ENCODE data around the gene CD300LG.
"Not testable (repeated sequence)": the region's sequence is repeated elsewhere in the genome, so short reads cannot be mapped to it uniquely, and the experiment has no call there.

CD300LG gene

DNA sequence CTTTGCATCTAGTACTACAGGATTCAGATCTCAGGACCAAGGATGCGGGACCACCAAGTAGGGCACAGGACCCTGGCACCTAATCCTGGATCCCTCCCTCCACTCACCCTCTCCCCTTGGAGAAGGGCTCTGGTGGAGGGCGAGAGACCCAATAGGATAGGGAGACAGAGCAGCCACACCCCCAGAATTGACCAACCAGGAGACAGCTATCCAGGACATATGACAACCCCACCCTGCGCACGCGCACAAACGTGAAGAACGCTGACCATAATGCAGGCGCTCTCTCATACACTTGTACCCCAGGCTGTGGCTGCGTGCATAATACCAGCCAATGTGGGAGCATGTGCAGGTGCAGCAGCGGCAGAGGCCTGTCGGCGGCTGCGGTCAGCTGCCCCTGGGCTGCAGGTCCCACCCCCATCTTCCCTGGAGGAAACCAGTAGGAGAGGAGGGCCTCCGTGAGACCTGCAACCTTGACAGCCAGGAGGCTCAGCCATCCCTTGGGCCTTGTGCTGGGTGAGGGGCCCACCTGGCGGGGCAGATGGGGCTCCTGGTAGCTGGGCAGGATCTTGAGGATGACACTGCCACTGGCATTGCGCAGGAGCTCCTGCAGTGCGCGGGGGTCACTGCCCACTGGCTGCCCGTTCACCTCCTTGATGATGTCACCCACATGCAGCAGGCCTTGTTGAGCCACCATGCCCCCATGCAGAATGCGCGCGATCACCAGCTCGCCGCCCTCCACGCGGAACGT lies 35.0 kb downstream of the CD300LG start:
- DNase-seq (ENCODE audit: low read depth) = no peak
- H3K4me3 ChIP-seq (ENCODE audit: low read depth, low read length) = no peak overlapping the region
- TF ChIP-seq, protein P1, sequence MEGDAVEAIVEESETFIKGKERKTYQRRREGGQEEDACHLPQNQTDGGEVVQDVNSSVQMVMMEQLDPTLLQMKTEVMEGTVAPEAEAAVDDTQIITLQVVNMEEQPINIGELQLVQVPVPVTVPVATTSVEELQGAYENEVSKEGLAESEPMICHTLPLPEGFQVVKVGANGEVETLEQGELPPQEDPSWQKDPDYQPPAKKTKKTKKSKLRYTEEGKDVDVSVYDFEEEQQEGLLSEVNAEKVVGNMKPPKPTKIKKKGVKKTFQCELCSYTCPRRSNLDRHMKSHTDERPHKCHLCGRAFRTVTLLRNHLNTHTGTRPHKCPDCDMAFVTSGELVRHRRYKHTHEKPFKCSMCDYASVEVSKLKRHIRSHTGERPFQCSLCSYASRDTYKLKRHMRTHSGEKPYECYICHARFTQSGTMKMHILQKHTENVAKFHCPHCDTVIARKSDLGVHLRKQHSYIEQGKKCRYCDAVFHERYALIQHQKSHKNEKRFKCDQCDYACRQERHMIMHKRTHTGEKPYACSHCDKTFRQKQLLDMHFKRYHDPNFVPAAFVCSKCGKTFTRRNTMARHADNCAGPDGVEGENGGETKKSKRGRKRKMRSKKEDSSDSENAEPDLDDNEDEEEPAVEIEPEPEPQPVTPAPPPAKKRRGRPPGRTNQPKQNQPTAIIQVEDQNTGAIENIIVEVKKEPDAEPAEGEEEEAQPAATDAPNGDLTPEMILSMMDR (IDR thresholded peaks at IDR 0.05; ENCODE audit: insufficient read depth, low read depth, low read length, missing control alignments) = no peak

DNA sequence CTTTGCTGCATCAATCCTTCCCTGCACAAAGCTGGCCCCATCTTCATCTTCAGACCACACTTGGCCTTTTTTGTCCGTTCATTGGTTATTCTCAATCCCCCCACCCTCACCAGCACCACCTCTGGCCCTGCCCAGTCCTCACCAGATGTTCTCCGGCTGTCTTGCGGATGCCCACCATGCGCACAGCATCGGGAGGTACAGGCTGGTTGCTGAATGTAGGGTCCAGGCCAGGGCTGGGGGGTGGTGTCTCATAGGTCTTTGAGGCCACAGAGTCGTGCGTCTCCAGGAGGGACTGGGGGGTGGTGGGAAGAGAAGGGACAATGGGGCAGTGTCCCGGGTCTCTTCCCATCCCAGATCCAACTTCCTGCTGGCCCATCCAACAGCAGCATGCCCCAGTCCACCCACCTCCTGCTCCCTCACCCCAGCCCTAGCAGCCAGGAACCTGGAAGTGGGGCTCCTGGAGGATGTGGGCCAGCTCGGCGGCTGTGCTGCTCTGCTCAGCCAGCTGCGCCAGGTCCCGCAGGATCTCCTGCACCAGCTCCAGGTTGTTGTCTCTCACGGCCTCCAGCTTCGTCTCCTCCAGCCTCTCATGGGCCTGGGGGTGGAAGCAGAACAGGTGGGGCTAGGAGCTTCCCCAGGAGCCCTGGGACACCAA lies 35.9 kb downstream of the CD300LG start:
- H3K4me3 ChIP-seq (ENCODE audit: low read depth, low read length) = no peak overlapping the region

DNA sequence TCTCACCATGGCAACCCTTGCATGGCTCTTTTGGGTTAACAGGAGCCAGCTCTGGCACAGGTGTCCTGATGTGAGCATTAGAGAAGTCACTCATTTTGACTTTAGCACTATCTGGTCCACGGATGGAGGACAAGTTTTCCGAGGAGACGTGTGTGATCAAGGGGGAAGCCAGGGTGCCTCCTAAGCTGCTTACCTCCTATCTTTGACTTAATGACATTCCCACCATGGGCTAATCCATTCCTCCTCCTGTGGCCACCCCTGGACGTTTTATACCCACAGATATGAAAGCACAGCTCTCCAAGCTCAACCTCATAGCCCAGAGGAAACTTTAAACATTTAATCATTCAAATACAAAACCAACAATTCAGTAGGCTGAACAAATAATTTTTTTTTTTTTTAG lies 41.6 kb downstream of the CD300LG start:
- TF ChIP-seq, protein P1 (IDR thresholded peaks at IDR 0.05; ENCODE audit: insufficient read depth, low read depth, low read length, missing control alignments) = no peak
- H3K4me3 ChIP-seq (ENCODE audit: low read depth, low read length) = no peak overlapping the region
- no peak for DNase-seq (ENCODE audit: low read depth)

More for the DNA sequence above, 35.9 kb downstream of the CD300LG start:
- TF ChIP-seq, protein P1 (IDR thresholded peaks at IDR 0.05; ENCODE audit: insufficient read depth, low read depth, low read length, missing control alignments) = no peak
- no peak for DNase-seq (ENCODE audit: low read depth)

DNA sequence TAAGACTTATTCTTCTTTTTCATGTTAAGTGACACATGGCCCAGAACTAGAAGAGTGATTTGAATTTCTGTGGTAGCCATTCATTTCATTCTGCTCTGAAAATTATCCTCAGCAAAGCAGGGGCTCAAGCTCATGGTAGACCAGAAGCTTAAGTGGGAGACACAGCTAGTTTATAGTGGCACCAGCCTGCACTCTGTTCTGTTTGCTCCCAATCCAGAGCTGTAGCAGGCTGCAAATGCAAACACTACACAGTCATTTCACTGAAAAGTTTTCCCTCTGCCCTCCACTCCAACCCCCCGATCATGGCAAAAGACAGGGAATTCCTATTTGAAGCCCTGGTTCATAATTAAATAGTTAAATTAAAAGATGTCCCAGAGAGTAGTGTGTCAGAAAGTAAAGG lies 43.3 kb downstream of the CD300LG start:
- TF ChIP-seq, protein P1 (IDR thresholded peaks at IDR 0.05; ENCODE audit: insufficient read depth, low read depth, low read length, missing control alignments) = no peak
- DNase-seq (ENCODE audit: low read depth) = no peak
- no peak overlapping the region for H3K4me3 ChIP-seq (ENCODE audit: low read depth, low read length)

DNA sequence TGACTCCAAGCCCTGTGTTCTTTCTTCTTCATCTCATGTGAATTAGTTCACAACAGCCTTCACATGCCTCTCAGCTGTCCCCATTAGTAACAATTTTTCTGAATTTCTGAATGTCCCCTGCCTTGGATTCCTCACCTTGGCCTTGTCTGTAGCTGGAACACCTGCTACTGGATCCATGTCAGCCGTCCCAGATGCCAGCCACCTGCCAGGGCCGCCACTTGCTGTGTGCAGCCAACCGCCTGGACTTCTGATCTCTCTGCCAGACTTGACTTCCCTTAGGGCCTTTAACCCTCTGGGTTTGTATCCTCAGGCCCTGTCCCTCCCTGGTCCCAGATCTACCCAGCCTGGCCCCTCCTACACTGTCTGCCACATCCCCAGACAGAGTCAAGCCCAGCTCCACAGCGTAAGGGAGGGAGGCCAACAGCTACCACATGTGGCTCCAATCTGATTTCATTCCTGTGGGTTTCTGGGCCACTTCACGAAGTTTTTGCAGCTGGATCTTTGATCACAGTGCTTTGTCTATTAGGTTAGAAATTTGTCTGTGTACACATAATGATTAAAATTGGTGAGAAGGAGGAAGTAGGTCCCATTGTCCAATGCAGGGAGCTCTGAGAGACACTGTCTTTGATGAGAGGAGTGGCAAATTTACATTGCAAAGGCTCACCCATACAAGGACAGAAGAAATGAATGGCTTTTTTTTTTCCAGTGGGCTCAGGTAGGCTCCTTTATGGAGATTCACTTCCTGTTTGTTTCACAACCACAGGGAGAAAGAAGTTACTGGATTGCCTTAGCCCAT lies 45.1 kb downstream of the CD300LG start:
- TF ChIP-seq, protein P1 (IDR thresholded peaks at IDR 0.05; ENCODE audit: insufficient read depth, low read depth, low read length, missing control alignments) = no peak
- H3K4me3 ChIP-seq (ENCODE audit: low read depth, low read length) = no peak overlapping the region
- no peak for DNase-seq (ENCODE audit: low read depth)

DNA sequence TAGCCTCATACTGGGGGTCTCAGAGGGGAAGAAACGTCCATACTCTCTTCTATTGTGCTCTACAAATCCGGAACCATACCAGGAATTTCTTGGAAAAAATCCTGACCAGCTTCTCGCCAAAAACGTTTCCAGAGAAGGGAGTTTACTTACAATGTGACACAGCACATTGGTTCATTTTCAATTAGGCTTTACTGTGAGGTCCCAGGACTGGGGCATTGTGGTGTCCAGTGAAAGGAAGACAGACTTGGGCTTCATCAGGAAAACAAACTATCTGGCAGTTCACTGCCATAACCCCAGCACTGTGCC lies 45.6 kb downstream of the CD300LG start:
- DNase-seq (ENCODE audit: low read depth) = no peak
- TF ChIP-seq, protein P1 (IDR thresholded peaks at IDR 0.05; ENCODE audit: insufficient read depth, low read depth, low read length, missing control alignments) = no peak
- H3K4me3 ChIP-seq (ENCODE audit: low read depth, low read length) = no peak overlapping the region

DNA sequence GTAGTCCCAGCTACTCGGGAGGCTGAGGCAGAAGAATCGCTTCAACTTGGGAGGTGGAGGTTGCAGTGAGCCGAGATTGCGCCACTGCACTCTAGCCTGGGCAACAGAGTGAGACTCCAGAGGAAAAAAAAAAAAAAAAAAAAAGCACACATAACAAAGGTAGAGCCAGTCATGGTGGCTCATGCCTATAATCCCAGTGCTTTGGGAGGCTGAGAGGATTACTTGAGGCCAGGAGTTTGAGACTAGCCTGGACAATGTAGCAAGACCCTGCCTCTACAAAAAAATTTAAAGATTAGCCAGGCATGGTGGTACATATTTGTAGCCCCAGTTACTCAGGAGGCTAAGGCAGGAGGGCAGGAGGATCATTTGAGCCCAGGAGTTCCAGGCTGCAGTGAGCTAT lies 47.5 kb downstream of the CD300LG start:
- not testable (repeated sequence) for DNase-seq (ENCODE audit: low read depth); H3K4me3 ChIP-seq (ENCODE audit: low read depth, low read length)
